ENCODE data around the gene SLC2A9. TPM values are rescaled to one million over a fixed set of nuclear protein-coding genes. Genes with fewer than 3 reads are reported as not detected.

Gene SLC2A9
- total RNA-seq, 6 donors from 2014 or later = 5.4 to 25.1 (median 13.0) TPM

- TF ChIP-seq POLR2A (IDR thresholded peaks at IDR 0.05) (no peak), POLR2AphosphoS5 (IDR thresholded peaks at IDR 0.05) (no peak)
- no peak for DNase-seq
- H3K36me3 ChIP-seq = no peaks in the 10 kb centered on the region
- no peak overlapping the region for H3K27ac ChIP-seq
- H3K9me3 ChIP-seq = no peaks in the 10 kb centered on the region
- no peak overlapping the region for H3K4me3 ChIP-seq
- no peak for ATAC-seq (ENCODE audit: low FRiP score in 2 of 2)
- 85 to 92% methylated on average over 7 to 8 of the region's 8 CpGs for WGBS, 2 donors
- no peaks in the 10 kb centered on the region for H3K27me3 ChIP-seq
- H3K4me1 ChIP-seq = peaks cover 0 to 6% (median 0%) of the 10 kb centered on the region in 4 donors
These were observed 35.2 kb upstream of the SLC2A9 start for GRCh38 chr4:10056334-10057022.

GRCh38 chr4:10055871-10056270, 34.6 kb upstream of the SLC2A9 start:
- 89 to 91% methylated on average over 4 of the region's 4 CpGs for WGBS, 2 donors
- Histone ChIP-seq H3K9me3 (no peaks in the 10 kb centered on the region), H3K27me3 (no peaks in the 10 kb centered on the region), H3K4me3 (no peak overlapping the region), H3K27ac (no peak overlapping the region), H3K4me1 (peaks cover 0 to 6% (median 0%) of the 10 kb centered on the region in 4 donors), H3K36me3 (no peaks in the 10 kb centered on the region)
- DNase-seq (no peak), ATAC-seq (ENCODE audit: low FRiP score in 2 of 2) (no peak)
- TF ChIP-seq POLR2A (IDR thresholded peaks at IDR 0.05) (no peak), CTCF (IDR thresholded peaks at IDR 0.05) (no peak), POLR2AphosphoS5 (IDR thresholded peaks at IDR 0.05) (no peak), EP300 (IDR thresholded peaks at IDR 0.05) (no peak)

GRCh38 chr4:10054571-10055041, 33.3 kb upstream of the SLC2A9 start:
- ATAC-seq (ENCODE audit: low FRiP score in 2 of 2) (no peak), DNase-seq (no peak)
- WGBS, 2 donors = 49 to 67% methylated on average over 4 of the region's 4 CpGs
- Histone ChIP-seq H3K27me3 (no peaks in the 10 kb centered on the region), H3K36me3 (no peaks in the 10 kb centered on the region), H3K4me3 (no peak overlapping the region), H3K9me3 (no peaks in the 10 kb centered on the region), H3K4me1 (peaks cover 0 to 6% (median 0%) of the 10 kb centered on the region in 4 donors), H3K27ac (peak overlapping the region in 2 of 4 donors; percentile 51 to 58)
- TF ChIP-seq POLR2A (IDR thresholded peaks at IDR 0.05) = no peak
- no peak for TF ChIP-seq POLR2AphosphoS5 (IDR thresholded peaks at IDR 0.05)
- TF ChIP-seq CTCF (IDR thresholded peaks at IDR 0.05) = no peak
- no peak for TF ChIP-seq EP300 (IDR thresholded peaks at IDR 0.05)

- no peak overlapping the region for H3K4me3 ChIP-seq
- TF ChIP-seq POLR2A (IDR thresholded peaks at IDR 0.05) (no peak), EP300 (IDR thresholded peaks at IDR 0.05) (no peak), CTCF (IDR thresholded peaks at IDR 0.05) (no peak), POLR2AphosphoS5 (IDR thresholded peaks at IDR 0.05) (no peak)
- no peaks in the 10 kb centered on the region for H3K9me3 ChIP-seq
- H3K27me3 ChIP-seq = no peaks in the 10 kb centered on the region
- peaks cover 0 to 6% (median 0%) of the 10 kb centered on the region in 4 donors for H3K4me1 ChIP-seq
- no peak for DNase-seq
- H3K27ac ChIP-seq = peak overlapping the region in 3 of 4 donors; percentile 30 to 49 (median 43)
- 81 to 94% methylated on average over 7 to 8 of the region's 8 CpGs for WGBS, 2 donors
- no peaks in the 10 kb centered on the region for H3K36me3 ChIP-seq
- ATAC-seq (ENCODE audit: low FRiP score in 2 of 2) = no peak
These were observed 32.5 kb upstream of the SLC2A9 start for GRCh38 chr4:10053635-10054453.

GRCh38 chr4:10051517-10052135, 30.3 kb upstream of the SLC2A9 start:
- 89% methylated on average over 11 of the region's 11 CpGs for WGBS, 2 donors
- TF ChIP-seq POLR2AphosphoS5 (IDR thresholded peaks at IDR 0.05) = no peak
- no peak for TF ChIP-seq CTCF (IDR thresholded peaks at IDR 0.05)
- no peak for TF ChIP-seq EP300 (IDR thresholded peaks at IDR 0.05)
- no peak for TF ChIP-seq POLR2A (IDR thresholded peaks at IDR 0.05)
- Histone ChIP-seq H3K4me3 (no peak overlapping the region), H3K9me3 (no peaks in the 10 kb centered on the region), H3K4me1 (peaks cover 0 to 8% (median 0%) of the 10 kb centered on the region in 4 donors), H3K27me3 (no peaks in the 10 kb centered on the region), H3K27ac (no peak overlapping the region), H3K36me3 (no peaks in the 10 kb centered on the region)
- no peak for ATAC-seq (ENCODE audit: low FRiP score in 2 of 2)
- no peak for DNase-seq
